Ishikawa (cell line): Measurements from ENCODE around the gene ALDH3A1.

Experiments
- CEBPB ChIP-seq: IDR thresholded peaks from 2 replicates; pipeline ENCODE4 v1.6.1; 2012
- EP300 ChIP-seq: IDR thresholded peaks from 2 replicates; pipeline ENCODE4 v1.6.1; 2012; ENCODE audit warnings: borderline replicate concordance
- NFIC ChIP-seq: IDR thresholded peaks from 2 replicates; pipeline ENCODE4 v1.6.1; 2012
- RAD21 ChIP-seq: IDR thresholded peaks from 2 replicates; pipeline ENCODE4 v1.6.1; 2012; ENCODE audit warnings: low read depth
- TEAD4 ChIP-seq: IDR thresholded peaks from 2 replicates; pipeline ENCODE4 v1.6.1; 2012
- USF1 ChIP-seq: IDR thresholded peaks from 2 replicates; pipeline ENCODE4 v1.6.1; 2012

GRCh38 chr17:19768046-19768782 lies 20.1 kb upstream of the ALDH3A1 start:
- no peak for TF ChIP-seq CEBPB
- TF ChIP-seq TEAD4: no peak
- TF ChIP-seq EP300: no peak
- no peak for TF ChIP-seq RAD21
- no peak for TF ChIP-seq USF1
- TF ChIP-seq NFIC: no peak
